Measurements from ENCODE around the gene TRPM3.
A peak's percentile ranks its signal among the peaks of the same experiment; 100 is the strongest.
"Not testable (repeated sequence)": the region's sequence is repeated elsewhere in the genome, so short reads cannot be mapped to it uniquely, and the experiment has no call there.

Gene TRPM3

GRCh38 chr9:70639853-70640814 is 481.3 kb downstream of the TRPM3 start:
- no peak for DNase-seq

- no peak for DNase-seq
These were observed 485.6 kb downstream of the TRPM3 start for GRCh38 chr9:70635790-70636189.

GRCh38 chr9:70634696-70635095 is 486.7 kb downstream of the TRPM3 start:
- DNase-seq: no peak

DNA sequence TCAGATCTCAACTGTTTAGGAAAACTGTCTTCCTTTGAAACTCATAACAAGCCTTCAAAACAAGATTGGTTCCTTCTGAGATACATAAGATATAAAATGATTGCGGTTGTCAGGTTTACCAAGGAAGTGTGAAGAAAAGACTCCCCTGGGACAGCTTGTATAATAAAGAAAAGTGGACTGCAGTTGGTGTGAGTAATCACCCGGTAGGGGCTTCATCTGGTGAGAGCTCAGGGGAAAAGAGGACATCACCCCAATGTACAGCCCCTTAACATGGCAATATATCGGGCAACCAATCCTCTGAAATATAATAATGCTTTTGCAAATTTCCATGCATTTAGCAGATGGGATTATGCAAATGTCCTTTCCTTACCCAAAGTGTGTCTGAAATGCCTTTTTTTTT is 490.4 kb downstream of the TRPM3 start:
- DNase-seq: no peak

- not testable (repeated sequence) for DNase-seq
These were observed 492.2 kb downstream of the TRPM3 start for GRCh38 chr9:70629080-70629685.

DNA sequence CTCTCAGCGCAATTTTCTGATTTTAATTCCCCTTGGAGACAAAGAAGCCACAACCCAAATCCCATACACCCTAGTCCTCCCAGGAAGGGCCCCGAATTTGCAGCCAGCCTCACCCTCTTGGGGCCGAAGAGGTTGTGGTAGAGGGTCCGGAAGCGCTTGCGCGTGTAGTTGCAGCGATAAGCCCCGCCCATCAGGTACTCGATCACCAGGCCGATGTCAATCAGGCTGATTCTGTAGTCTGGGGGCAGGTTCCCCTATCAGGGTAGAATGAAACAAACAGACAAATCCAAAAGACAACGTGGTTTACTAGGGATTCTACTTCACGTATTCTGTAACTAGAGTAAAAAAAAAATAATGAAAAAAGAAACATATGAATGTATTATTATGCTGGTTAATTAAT is 496.3 kb downstream of the TRPM3 start:
- no peak for DNase-seq

DNA sequence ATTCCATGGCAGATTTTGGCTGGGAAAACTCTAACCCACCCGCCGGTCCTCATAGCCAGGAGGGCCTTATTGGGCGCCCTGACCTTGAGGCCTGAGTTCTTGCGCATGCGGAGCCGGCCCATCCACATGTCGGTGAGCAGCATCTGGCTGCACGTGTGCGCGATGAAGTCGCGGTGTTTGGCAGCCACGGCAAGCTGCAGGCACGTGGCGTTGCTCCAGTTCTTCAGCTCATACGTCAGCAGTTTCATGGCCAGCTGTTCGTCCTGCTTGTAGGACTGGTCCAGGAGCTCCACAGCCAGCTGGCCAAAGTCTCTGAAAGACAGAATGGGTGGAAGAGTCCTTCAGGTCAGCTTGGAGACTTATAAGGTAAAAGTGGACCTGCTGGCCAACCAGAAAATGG is 502.6 kb downstream of the TRPM3 start:
- DNase-seq: no peak

GRCh38 chr9:70617033-70617828 is 504.2 kb downstream of the TRPM3 start:
- no peak for DNase-seq

DNA sequence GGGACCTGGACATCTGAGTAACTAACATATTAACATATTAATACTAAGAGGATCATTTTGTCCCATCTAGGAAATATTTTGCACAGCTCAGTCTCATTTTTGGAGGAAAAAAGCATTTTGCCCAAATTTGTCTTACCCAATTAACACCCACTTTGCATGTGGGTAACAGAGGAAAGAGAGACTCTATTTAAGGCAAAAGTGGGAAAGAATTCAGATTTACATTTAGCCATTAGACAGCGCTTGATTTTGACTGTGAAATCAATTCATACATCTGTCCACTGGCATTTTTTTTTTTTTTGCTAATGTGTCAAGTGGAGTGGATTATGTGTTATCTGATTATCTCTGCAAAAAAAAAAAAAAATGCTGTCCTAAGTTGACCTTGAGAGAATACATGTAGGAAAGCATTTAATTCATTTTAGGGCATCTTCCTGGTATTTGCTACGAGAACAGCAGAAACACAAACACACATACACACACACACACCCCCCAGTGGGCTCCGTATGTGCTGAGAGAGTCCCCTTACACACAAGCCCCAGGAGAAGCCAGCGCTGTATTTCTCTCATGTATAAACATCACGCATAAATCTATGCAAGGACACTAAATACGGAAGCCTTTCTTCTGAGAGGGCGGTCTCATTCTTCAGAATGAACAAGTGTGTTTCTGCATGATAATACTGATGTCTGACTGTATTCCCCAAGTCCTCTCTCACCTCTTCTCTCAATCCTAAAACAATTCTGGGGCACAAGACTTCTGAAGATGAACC is 505.0 kb downstream of the TRPM3 start:
- DNase-seq: no peak

- DNase-seq: no peak
These were observed 505.8 kb downstream of the TRPM3 start for GRCh38 chr9:70615464-70616138.

DNA sequence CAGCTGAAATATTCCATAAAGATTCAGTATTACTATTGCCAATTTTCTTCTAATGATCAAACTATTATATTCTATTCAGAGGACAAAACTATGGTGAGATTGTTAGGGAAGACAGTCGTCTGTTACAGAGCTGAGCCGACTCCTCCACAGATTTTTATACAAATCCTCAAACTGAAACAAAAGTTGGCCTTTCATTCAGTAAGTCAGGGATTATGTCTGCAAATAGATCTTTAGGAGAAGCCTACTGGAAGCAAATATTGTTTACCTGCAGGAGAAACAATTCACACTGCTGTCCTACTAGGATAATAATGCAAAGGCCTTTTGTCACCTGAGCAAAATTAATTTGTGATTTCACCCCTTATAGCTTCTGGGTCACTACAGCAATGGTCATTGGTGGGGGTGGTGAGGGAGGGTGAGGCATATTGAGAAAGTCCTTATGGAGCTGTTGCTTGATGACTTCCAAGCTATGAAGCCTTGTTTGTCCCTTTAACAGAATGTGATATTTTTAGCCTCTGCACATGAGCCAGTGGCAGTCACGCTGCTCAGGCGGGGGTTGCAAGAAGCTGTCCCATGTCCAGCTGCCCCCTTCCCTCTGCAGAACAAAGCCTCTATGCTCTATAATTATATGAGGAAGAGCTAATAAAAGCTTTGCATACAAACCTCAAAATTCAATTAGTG is 506.5 kb downstream of the TRPM3 start:
- DNase-seq: no peak

DNA sequence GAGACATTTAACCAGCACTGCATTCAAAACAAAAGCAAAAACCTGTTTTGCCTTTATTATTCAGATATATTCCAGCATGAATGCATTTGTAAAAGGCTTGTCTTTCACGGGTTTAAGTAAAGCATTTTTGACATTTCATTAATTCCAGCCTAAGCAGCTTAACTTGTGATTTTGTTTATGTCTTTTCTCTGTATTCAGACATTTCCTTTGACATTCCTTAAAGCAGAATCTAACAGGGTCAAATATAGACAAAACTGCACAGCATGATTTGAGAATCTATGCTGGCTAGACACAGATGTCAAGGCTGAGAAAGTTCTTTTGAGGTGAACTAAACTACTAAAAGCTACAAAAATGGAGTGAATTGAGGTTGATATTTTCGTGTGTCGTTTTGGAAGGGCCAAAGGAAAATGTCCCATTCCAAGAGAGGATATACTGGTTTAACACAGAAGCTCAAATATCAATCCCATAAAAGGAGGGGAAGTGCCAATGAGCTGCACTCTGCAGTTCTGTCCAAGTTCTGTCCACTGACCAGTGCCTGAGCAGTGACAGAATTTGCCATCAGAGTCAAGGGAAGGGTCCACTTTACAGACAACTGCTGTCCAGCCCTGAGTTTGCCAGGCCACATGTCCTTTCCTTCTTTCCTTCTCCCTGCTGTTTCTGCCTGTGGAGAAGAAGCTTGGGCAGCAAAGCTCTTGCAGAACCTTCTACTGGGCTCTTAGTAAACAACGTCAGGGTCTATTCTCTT is 508.2 kb downstream of the TRPM3 start:
- no peak for DNase-seq

DNA sequence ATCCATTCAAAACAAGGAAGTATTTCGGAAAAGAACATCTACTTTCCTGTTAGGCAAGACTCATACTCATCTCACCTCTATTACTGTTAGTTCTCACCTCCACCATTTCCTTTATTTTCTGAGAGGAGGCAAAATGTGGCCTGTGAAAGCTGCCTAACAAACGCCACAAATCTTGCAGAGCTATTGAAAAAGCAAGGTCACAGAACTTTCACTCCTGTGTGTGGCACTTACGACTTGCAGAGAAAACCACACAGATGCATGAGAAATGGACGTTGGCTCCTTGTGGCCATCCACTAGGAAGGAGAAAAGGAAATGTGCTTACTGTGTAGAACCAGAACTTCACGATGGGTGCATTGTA is 511.2 kb downstream of the TRPM3 start:
- DNase-seq: no peak

GRCh38 chr9:70609542-70610286 is 511.7 kb downstream of the TRPM3 start:
- no peak for DNase-seq

DNA sequence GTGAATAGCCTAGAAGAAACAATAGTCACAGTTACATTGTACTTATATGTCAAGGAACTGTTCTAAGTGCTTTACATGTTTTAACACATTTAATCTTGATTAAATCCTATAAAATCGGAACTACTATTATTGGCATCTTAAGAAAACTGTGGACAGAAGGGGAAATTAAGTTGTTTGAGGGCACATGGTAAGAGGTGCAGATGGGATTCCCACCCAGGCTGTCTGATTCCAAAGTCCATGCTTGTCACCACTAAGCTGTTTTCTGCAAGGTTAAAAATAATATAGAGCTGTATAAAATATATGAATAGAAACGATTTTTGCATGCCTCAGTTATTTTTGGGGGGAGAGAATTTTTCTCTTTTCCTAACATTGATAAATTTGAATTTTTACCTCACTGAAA is 512.4 kb downstream of the TRPM3 start:
- DNase-seq: no peak

- no peak for DNase-seq
These were observed 513.5 kb downstream of the TRPM3 start for GRCh38 chr9:70607926-70608325.

- no peak for DNase-seq
These were observed 514.1 kb downstream of the TRPM3 start for GRCh38 chr9:70607329-70607728.

GRCh38 chr9:70603020-70603411 is 518.4 kb downstream of the TRPM3 start:
- DNase-seq: no peak

- DNase-seq: peak; percentile 80
These were observed 519.0 kb downstream of the TRPM3 start for GRCh38 chr9:70602321-70603019.

Data from right forelimb (tissue), 1 donor.